ENCODE measurements around the gene MEIOC. TPM values are rescaled to one million over a fixed set of nuclear protein-coding genes. Genes with fewer than 3 reads are reported as not detected.

The MEIOC gene
- total and polyA plus RNA-seq, 2 donors from 2014 or later = 0.26 to 0.28 TPM

GRCh38 chr17:44722254-44722653 lies 66.0 kb downstream of the MEIOC start:
- Histone ChIP-seq H3K4me3 (ENCODE audit: low read length in 3 of 3) (no peak overlapping the region), H3K27me3 (ENCODE audit: control insufficient read depth, insufficient read depth, low read length) (no peaks in the 10 kb centered on the region), H3K27ac (ENCODE audit: low read depth in 2 of 2, low read length in 2 of 2) (no peak overlapping the region), H3K9ac (ENCODE audit: low read length in 3 of 3) (no peak overlapping the region), H3K36me3 (ENCODE audit: control insufficient read depth in 2 of 3, insufficient read depth in 3 of 3, low read length in 3 of 3) (no peaks in the 10 kb centered on the region), H3K4me1 (ENCODE audit: control insufficient read depth in 2 of 3, insufficient read depth in 2 of 3, low read depth in 1 of 3, low read length in 3 of 3) (no peaks in the 10 kb centered on the region), H3K9me3 (ENCODE audit: control insufficient read depth in 2 of 3, insufficient read depth in 1 of 3, low read length in 3 of 3) (no peaks in the 10 kb centered on the region)
- DNase-seq (no peak), FAIRE-seq (no peak)
- TF ChIP-seq CTCF (IDR thresholded peaks at IDR 0.05; ENCODE audit: borderline replicate concordance, extremely low read depth, insufficient read depth) = no peak
- intact Hi-C loops (cut with DNase I) = no loop called here

Other genes with a start within 250 kb of the MEIOC start
- 47.0 TPM for gene GPATCH8, start 153.1 kb upstream of the MEIOC start, total RNA-seq
- gene GPATCH8, start 153.1 kb upstream of the MEIOC start, polyA plus RNA-seq (ENCODE audit: insufficient read depth, low read depth, low replicate concordance) = 3.5 TPM
- 4.7 TPM for gene FZD2, start 99.0 kb upstream of the MEIOC start, total RNA-seq
- 5.5 TPM for gene FZD2, start 99.0 kb upstream of the MEIOC start, polyA plus RNA-seq (ENCODE audit: insufficient read depth, low read depth, low replicate concordance)
- gene CCDC43, start 33.3 kb downstream of the MEIOC start, total RNA-seq = 20.3 TPM
- 14.9 TPM for gene CCDC43, start 33.3 kb downstream of the MEIOC start, polyA plus RNA-seq (ENCODE audit: insufficient read depth, low read depth, low replicate concordance)
- 3.5 TPM for gene DBF4B, start 52.2 kb downstream of the MEIOC start, total RNA-seq
- gene DBF4B, start 52.2 kb downstream of the MEIOC start, polyA plus RNA-seq (ENCODE audit: insufficient read depth, low read depth, low replicate concordance) = 1.8 TPM
- 0.28 TPM for gene ADAM11, start 102.5 kb downstream of the MEIOC start, total RNA-seq
- gene ADAM11, start 102.5 kb downstream of the MEIOC start, polyA plus RNA-seq (ENCODE audit: insufficient read depth, low read depth, low replicate concordance) = 0.24 TPM
- gene GJC1, start 173.8 kb downstream of the MEIOC start, total RNA-seq = 6.5 TPM
- 1.8 TPM for gene GJC1, start 173.8 kb downstream of the MEIOC start, polyA plus RNA-seq (ENCODE audit: insufficient read depth, low read depth, low replicate concordance)
- 2.2 TPM for gene HIGD1B, start 191.4 kb downstream of the MEIOC start, total RNA-seq
- 3.2 TPM for gene HIGD1B, start 191.4 kb downstream of the MEIOC start, polyA plus RNA-seq (ENCODE audit: insufficient read depth, low read depth, low replicate concordance)
- gene EFTUD2, start 243.0 kb downstream of the MEIOC start, total RNA-seq = 98.4 TPM
- gene EFTUD2, start 243.0 kb downstream of the MEIOC start, polyA plus RNA-seq (ENCODE audit: insufficient read depth, low read depth, low replicate concordance) = 37.9 TPM